ENCODE results near the gene ITPKB.

Gene ITPKB

DNA sequence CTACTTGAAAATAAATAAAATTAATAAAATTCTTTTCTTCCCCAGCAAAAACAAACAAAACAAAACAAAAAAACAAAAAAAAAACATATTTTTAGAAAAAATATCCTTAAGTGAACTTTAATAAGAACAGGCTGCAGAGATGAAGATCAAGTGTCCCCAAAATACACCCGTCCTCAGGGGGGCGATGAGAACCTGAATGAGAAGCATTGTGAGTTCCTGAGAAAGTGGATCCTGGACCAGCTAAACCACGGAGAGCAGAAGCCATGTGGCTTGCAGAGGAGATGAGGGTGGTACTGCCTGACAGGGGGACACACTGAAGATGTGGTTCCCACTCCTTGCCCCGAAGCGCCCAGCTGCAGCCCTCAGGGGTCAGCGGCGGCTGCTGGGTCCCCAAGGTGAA lies 89.3 kb downstream of the ITPKB start:
- TF ChIP-seq, protein P1, sequence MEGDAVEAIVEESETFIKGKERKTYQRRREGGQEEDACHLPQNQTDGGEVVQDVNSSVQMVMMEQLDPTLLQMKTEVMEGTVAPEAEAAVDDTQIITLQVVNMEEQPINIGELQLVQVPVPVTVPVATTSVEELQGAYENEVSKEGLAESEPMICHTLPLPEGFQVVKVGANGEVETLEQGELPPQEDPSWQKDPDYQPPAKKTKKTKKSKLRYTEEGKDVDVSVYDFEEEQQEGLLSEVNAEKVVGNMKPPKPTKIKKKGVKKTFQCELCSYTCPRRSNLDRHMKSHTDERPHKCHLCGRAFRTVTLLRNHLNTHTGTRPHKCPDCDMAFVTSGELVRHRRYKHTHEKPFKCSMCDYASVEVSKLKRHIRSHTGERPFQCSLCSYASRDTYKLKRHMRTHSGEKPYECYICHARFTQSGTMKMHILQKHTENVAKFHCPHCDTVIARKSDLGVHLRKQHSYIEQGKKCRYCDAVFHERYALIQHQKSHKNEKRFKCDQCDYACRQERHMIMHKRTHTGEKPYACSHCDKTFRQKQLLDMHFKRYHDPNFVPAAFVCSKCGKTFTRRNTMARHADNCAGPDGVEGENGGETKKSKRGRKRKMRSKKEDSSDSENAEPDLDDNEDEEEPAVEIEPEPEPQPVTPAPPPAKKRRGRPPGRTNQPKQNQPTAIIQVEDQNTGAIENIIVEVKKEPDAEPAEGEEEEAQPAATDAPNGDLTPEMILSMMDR (conservative IDR thresholded peaks at IDR 0.05): peak; percentile 63
- H3K27ac ChIP-seq: 0 out of 2 replicates have a peak overlapping the region, but pooled peaks have one; percentile 10

DNA sequence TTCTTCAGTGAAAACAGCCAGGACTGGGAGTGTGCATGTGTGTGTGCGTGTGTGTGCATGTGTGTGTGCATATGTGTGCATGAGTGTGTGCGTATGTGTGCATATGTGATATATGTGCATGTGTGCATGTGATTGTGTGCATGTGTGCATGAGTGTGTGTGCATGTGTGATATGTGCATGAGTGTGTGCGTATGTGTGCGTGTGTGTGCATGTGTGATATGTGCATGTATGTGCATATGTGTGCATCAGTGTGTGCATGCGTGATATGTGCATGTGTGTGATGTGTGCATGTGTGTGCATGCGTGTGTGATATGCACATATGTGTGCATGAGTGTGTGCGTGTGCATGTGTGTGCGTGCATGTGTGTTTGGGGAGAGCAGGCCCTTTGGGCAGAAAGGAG lies 89.8 kb downstream of the ITPKB start:
- no peak overlapping the region for H3K27ac ChIP-seq
- TF ChIP-seq, protein P1 (conservative IDR thresholded peaks at IDR 0.05): no peak

DNA sequence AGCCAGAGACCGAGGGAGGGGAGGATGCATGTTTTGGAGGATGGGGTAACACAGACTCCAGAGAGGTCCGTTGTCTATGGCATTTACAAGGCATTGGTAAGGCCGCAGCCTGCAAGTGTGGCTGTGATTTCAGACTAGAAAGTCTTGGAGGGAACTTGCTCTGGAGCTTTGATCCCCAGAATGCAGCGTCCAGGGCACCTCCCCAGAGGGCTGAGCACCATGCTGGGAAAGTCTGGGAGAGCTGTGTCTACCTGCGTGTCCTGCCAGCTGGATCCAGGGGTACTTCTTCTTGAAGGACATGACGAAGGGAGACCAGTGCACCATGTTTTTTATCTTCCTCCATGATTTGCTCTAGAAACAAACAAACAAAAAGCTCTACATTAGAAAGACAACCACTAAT lies 90.7 kb downstream of the ITPKB start:
- H3K27ac ChIP-seq: no peak overlapping the region
- TF ChIP-seq, protein P1 (conservative IDR thresholded peaks at IDR 0.05): no peak

DNA sequence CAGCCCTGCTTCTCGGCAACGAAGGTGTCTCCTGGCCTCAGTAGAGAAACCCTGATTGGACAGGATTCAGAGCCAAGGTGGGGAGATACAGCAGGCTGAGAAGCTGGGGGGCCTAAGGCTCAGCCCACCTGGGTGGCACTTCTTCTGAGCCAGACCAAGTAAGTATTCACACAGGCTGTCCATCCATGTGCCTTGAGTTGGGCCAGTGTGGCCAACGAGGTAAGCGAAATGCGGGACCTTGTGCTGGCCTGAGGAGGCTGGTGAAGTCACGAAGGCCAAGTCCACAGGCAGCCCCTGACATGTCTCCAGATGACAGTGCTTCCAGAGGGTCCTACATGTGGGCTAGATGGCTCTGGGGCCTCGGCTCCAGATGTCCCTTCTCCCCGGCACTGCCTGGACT lies 91.4 kb downstream of the ITPKB start:
- no peak overlapping the region for H3K27ac ChIP-seq
- TF ChIP-seq, protein P1 (conservative IDR thresholded peaks at IDR 0.05): no peak

DNA sequence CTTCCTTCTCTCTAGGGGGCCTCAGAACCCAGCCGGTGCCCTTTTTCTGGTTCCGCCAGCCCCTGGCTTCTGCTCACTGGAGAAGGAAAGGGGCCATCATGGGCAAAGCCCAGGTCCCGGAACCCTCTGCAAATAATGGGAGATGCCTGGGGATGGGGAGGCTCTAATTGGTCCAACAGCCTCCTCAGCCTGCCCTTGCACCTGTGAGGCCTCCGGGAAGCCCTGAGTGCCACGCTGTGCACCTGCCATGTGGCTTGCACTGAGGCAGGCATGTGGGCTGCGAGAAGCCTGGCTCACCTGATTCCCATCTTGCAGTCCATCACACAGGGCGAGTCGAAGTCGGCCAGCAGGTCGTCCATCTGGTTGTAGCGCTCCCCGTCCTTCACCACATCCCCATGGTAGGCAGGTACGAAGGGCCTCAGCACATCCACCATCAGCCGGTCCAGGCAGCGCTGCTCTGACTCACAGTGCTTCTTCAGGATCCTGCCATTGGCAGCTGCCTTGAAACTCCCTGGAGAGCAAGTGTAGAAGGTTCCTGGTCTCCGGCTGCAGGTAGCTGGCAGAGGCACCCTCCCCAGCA lies 92.1 kb downstream of the ITPKB start:
- H3K27ac ChIP-seq: no peak overlapping the region
- TF ChIP-seq, protein P1 (conservative IDR thresholded peaks at IDR 0.05): no peak

DNA sequence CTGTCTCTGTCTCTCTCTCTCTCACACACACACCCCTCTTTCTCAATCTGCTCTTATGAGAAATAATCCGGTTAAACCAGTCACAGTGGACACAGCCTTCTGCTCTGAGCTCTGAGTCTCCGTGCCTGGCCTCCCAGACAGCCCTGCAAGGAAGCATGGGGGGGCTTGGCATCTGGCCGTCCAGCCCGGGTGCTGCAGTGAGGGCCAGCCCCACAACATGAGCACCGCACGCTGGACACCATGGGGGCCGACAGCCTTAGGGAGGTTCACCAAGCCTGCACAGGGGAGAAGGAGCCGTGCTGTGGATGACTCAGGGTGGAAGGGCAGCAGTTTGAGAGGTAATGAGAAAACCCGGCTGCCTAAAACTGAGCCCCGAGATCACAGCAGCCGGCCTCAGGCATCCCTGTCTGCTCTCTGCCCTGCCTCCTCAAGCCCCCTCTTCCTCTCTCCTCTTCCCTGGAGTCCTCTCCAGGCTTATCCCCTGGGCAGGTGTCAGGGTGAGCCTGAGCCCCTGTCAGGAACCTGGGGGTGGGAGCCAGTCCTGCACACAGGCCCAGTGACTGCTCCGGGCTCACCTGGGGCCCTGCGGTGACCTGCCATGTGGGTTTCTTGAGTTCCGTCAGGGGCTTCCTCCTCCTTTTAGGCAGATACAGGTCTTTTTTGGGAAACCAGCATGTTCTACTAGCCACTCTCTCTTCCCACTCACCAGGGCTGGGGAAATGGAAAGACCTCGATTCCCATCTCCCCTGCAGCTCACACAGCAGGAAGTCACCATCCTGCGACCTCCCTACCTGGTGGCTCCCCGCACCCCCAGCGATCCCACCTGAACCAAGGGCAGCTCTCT lies 92.8 kb downstream of the ITPKB start:
- TF ChIP-seq, protein P1 (conservative IDR thresholded peaks at IDR 0.05): no peak
- H3K27ac ChIP-seq: no peak overlapping the region

DNA sequence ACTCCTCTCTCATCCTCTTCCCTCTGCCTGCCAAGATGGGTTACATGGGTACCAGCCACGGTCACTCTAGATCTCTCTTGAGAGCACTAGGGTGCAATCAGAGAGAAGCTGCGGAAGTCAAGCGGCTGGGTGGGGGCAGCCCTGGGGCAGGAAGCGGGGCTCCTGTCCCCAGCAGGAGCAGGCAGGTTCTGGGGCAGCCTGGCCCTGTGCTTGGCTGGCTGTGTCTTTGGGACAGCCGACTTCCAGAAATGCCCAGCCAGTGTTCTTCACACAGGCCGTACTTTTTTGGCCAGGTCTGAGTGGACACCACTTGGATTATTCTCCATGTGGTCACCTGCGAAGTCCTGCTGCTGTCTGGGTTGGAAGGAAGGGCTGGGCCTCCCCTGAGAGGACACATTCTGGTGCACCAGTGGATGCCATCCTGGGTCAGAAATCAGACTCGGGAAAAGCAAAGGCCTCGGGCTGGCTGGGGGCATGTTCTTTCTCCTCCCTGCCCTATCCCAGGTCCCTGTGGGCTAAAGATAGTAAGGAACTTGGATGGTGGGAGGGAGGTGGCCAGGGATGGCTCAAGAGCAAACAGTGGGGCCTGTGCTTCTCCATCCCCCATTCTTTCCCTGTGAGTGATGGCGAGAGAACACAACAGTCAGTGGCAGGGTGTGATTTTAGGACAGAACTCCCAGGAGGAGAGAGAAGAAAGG lies 93.7 kb downstream of the ITPKB start:
- H3K27ac ChIP-seq: no peak overlapping the region
- TF ChIP-seq, protein P1 (conservative IDR thresholded peaks at IDR 0.05): no peak
